Transverse colon (tissue), 4 donors: ENCODE measurements around the gene YTHDC1. TPM values are rescaled to one million over a fixed set of nuclear protein-coding genes. Genes with fewer than 3 reads are reported as not detected.

ENCODE experiments used
- DNase-seq: peaks from one replicate; pipeline ENCODE4 v3.0.0-alpha.2; 2019
- H3K27ac ChIP-seq, 4 donors: fragments of 200-600 bp; sonication (generic); 2 replicates each; pipeline ENCODE4 v1.5.1; 2016 to 2018; ENCODE audit warnings: inconsistent platforms in 4 of 4
- H3K27me3 ChIP-seq: fragments of 200-600 bp; sonication (generic); 2 replicates; pipeline ENCODE4 v1.5.1; 2017; ENCODE audit warnings: inconsistent platforms
- H3K36me3 ChIP-seq, 4 donors: fragments of 200-600 bp; sonication (generic); 2 replicates each; pipeline ENCODE4 v1.5.1; 2017 to 2019; ENCODE audit warnings: inconsistent platforms in 4 of 4
- H3K4me1 ChIP-seq, 4 donors: fragments of 200-600 bp; sonication (generic); 2 replicates each; pipeline ENCODE4 v1.5.1; 2017 to 2020; ENCODE audit warnings: inconsistent platforms in 4 of 4
- H3K4me3 ChIP-seq, 4 donors: fragments of 200-600 bp; sonication (generic); 1 replicate in 1 of 4; 2 replicates in 3 of 4; pipeline versions ENCODE4 v1.5.1 to v1.6.1; 2017 to 2019; ENCODE audit warnings: inconsistent platforms in 4 of 4
- H3K9me3 ChIP-seq, 2 donors: fragments of 200-600 bp; sonication (generic); 2 replicates each; pipeline ENCODE4 v1.5.1; 2017 to 2019; ENCODE audit warnings: inconsistent platforms in 2 of 2
- EP300 ChIP-seq: sonication (generic); formaldehyde crosslinking; IDR thresholded peaks from one replicate; pipeline ENCODE4 v1.6.1; 2017; ENCODE audit warnings: antibody characterized with exemption, low read depth
- POLR2A ChIP-seq: fragments of 450-650 bp; IDR thresholded peaks from one replicate; pipeline ENCODE4 v1.6.1; 2016; ENCODE audit warnings: antibody characterized with exemption, mild to moderate bottlenecking, moderate library complexity
- POLR2AphosphoS5 ChIP-seq, 3 donors: sonication (generic); formaldehyde crosslinking; IDR thresholded peaks; one replicate each; pipeline ENCODE4 v1.6.1; 2016; ENCODE audit warnings: antibody characterized with exemption in 3 of 3
- WGBS, 2 donors: methylation state at CpG; one replicate each; pipeline ENCODE4 v1.1.5; 2018; ENCODE audit warnings: low coverage in 1 of 2; 5-methylcytosine and 5-hydroxymethylcytosine counted together
- in situ Hi-C, 4 donors: fragments of 200-750 bp; cut with MboI; loops; one replicate each; pipeline versions ENCODE4 v1.15.0 to v1.15.1; 2017; ENCODE audit warnings: low sequenced_read_pairs in 3 of 4, low pct_ligation_motif_present in 1 of 4, low pct_unique_long_range_greater_than_20kb in 1 of 4
- intact Hi-C: fragments of 100-400 bp; cut with DNase I; formaldehyde crosslinking; loops from one replicate; pipeline ENCODE4 v1.15.1; 2023; ENCODE audit warnings: low total_unique reads
- total RNA-seq, 4 donors: library from RNA; depleted of rRNA; stranded (reverse); fragments of >200 nt; gene quantifications; one replicate each; pipeline ENCODE4 v1.1.0, GENCODE V29; 2016
- TF ChIP-seq, protein P1 (sequence below), 5 experiments: fragments of 200-600 bp in 3 of 5; fragments of 450-650 bp in 2 of 5; sonication (generic) in 3 of 5; IDR thresholded peaks; 1 replicate in 2 of 5; 2 replicates in 3 of 5; pipeline ENCODE4 v1.5.1; 2016 to 2017; ENCODE audit warnings: antibody characterized with exemption in 5 of 5, inconsistent platforms in 3 of 5, mild to moderate bottlenecking in 2 of 5, moderate library complexity in 1 of 5

Gene YTHDC1
- total RNA-seq, 4 donors from 2014 or later: 47.4 to 183 (median 82.7) TPM

- Histone ChIP-seq H3K27ac (no peak overlapping the region), H3K27me3 (no peaks in the 10 kb centered on the region), H3K36me3 (no peaks in the 10 kb centered on the region), H3K9me3 (no peaks in the 10 kb centered on the region), H3K4me3 (no peak overlapping the region), H3K4me1 (no peaks in the 10 kb centered on the region)
- no peak for DNase-seq
- 52 to 57% methylated on average over 3 of the region's 3 CpGs for WGBS, 2 donors
- intact Hi-C loops: no loop called here
- no peak for TF ChIP-seq EP300
- no peak for TF ChIP-seq POLR2AphosphoS5 (IDR thresholded peaks at IDR 0.05)
- TF ChIP-seq, protein P1, sequence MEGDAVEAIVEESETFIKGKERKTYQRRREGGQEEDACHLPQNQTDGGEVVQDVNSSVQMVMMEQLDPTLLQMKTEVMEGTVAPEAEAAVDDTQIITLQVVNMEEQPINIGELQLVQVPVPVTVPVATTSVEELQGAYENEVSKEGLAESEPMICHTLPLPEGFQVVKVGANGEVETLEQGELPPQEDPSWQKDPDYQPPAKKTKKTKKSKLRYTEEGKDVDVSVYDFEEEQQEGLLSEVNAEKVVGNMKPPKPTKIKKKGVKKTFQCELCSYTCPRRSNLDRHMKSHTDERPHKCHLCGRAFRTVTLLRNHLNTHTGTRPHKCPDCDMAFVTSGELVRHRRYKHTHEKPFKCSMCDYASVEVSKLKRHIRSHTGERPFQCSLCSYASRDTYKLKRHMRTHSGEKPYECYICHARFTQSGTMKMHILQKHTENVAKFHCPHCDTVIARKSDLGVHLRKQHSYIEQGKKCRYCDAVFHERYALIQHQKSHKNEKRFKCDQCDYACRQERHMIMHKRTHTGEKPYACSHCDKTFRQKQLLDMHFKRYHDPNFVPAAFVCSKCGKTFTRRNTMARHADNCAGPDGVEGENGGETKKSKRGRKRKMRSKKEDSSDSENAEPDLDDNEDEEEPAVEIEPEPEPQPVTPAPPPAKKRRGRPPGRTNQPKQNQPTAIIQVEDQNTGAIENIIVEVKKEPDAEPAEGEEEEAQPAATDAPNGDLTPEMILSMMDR (IDR thresholded peaks at IDR 0.05): no peak
- TF ChIP-seq POLR2A: no peak
- in situ Hi-C loops: no loop called here
These were observed 33.2 kb upstream of the YTHDC1 start for GRCh38 chr4:68383115-68383514.

- intact Hi-C loops: loop anchor here (5.0 kb wide), 1 partner anchor 106 kb away; no protein-coding TSS in a partner anchor
These were observed 28.3 kb upstream of the YTHDC1 start for GRCh38 chr4:68378226-68378625.

DNA sequence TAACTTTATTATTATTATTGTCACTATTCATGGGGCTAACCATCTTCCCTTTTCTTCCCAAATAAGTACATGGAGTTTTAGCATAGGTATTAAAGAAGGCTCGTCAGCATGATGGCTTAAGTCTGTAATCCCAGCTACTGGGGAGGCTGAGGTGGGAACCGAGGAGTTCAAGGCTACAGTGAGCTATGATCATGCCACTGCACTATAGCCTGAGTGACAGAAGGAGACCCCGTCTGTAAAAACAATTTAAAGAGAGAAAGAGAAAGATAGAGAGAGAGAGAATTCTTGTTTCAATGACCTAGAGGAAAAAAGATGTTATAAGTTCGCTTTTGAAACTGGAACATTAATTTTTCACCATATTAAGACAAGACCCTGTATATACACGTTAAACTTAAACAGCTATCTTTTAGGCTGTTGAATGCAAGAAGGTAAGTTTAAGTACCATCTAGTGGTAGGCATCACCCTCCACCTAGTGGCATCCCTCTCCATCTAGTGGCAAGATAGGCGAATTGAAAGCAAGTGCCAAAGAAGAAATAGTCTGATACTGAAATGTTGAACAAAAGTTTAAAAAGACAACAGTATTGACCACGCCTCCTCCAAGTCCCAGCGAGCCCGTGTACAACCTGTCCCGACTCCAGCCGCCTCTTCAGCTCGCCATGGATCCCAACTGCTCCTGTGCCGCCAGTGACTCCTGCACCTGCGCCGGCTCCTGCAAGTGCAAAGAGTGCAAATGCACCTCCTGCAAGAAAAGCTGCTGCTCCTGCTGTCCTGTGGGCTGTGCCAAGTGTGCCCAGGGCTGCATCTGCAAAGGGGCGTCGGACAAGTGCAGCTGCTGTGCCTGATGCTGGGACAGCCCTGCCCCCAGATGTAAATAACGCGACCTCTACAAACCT, 26.0 kb upstream of the YTHDC1 start:
- peak; percentile 28 for DNase-seq
- Histone ChIP-seq H3K27me3 (no peaks in the 10 kb centered on the region), H3K4me1 (no peaks in the 10 kb centered on the region), H3K9me3 (no peaks in the 10 kb centered on the region), H3K36me3 (no peaks in the 10 kb centered on the region), H3K4me3 (peak overlapping the region in 2 of 4 donors; percentile 14 to 22), H3K27ac (no peak overlapping the region)
- in situ Hi-C loops: loop anchor here in 3 of 4 donors (5.0 to 10.0 kb wide), 2 partner anchors 101 to 104 kb away; no protein-coding TSS in a partner anchor
- intact Hi-C loops: loop anchor here (5.0 kb wide), 1 partner anchor 104 kb away; no protein-coding TSS in a partner anchor
- 14 to 22% methylated on average over 7 to 19 of the region's 19 CpGs for WGBS, 2 donors
- TF ChIP-seq POLR2AphosphoS5 (IDR thresholded peaks at IDR 0.05) (no peak), POLR2A (no peak), EP300 (no peak)
- TF ChIP-seq, protein P1 (IDR thresholded peaks at IDR 0.05): peak; percentile 68 to 78 (median 76)

More at GRCh38 chr4:68378226-68378625, 28.3 kb upstream of the YTHDC1 start:
- H3K27me3 ChIP-seq: no peaks in the 10 kb centered on the region
- WGBS, 2 donors: 73 to 80% methylated on average over 1 to 5 of the region's 5 CpGs
- no peaks in the 10 kb centered on the region for H3K36me3 ChIP-seq
- no peak for DNase-seq
- H3K4me1 ChIP-seq: no peaks in the 10 kb centered on the region
- no peaks in the 10 kb centered on the region for H3K9me3 ChIP-seq
- TF ChIP-seq POLR2A (no peak), POLR2AphosphoS5 (IDR thresholded peaks at IDR 0.05) (no peak), EP300 (no peak)
- TF ChIP-seq, protein P1 (IDR thresholded peaks at IDR 0.05): no peak
- H3K4me3 ChIP-seq: no peak overlapping the region
- in situ Hi-C loops: loop anchor here in 3 of 4 donors (5.0 to 10.0 kb wide), 2 partner anchors 103 to 106 kb away; no protein-coding TSS in a partner anchor
- H3K27ac ChIP-seq: no peak overlapping the region

DNA sequence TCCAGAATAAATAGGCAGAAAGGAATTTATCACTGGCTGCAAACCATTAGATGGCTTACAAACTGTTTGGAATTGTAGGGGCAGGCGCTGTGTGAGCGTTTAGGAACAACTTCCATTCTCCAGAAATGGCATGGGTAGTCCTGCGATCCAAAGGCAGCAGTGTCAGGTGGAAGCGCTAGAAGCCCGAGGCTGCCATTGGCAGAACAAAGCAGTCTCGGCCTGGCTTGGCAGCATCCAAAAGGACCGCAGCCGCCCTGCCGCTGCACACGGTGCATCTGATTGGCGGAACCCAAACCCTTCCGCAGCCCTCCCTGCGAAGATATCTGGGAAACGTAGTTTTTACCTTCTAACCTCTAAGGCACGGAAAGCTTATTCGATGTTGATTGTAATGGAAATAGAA, 23.6 kb upstream of the YTHDC1 start:
- Histone ChIP-seq H3K27ac (peak overlapping the region in 1 of 4 donors; percentile 18), H3K9me3 (no peaks in the 10 kb centered on the region), H3K4me1 (no peaks in the 10 kb centered on the region), H3K4me3 (peak overlapping the region in 1 of 4 donors; percentile 23), H3K36me3 (no peaks in the 10 kb centered on the region), H3K27me3 (no peaks in the 10 kb centered on the region)
- in situ Hi-C loops (loop anchor here in 2 of 4 donors (10.0 kb wide), 1 partner anchor 99 kb away; no protein-coding TSS in a partner anchor), intact Hi-C loops (no loop called here)
- peak; percentile 59 for DNase-seq
- TF ChIP-seq, protein P1 (IDR thresholded peaks at IDR 0.05): no peak
- TF ChIP-seq POLR2A (no peak), POLR2AphosphoS5 (IDR thresholded peaks at IDR 0.05) (no peak), EP300 (no peak)
- WGBS, 2 donors: 52 to 58% methylated on average over 13 to 16 of the region's 16 CpGs
